ENCODE data around the gene MACROD2. TPM values are rescaled to one million over a fixed set of nuclear protein-coding genes. Genes with fewer than 3 reads are reported as not detected.

Gene MACROD2
- total RNA-seq, 4 donors from 2014 or later = 2.9 to 11.3 (median 8.0) TPM

GRCh38 chr20:15854911-15855310 is 1859.6 kb downstream of the MACROD2 start:
- TF ChIP-seq CTCF (IDR thresholded peaks at IDR 0.05; ENCODE audit: low read depth) = no peak

- TF ChIP-seq CTCF (IDR thresholded peaks at IDR 0.05; ENCODE audit: low read depth) = no peak
Observed at GRCh38 chr20:15857173-15857784, 1862.0 kb downstream of the MACROD2 start.

GRCh38 chr20:15859061-15859460 is 1863.7 kb downstream of the MACROD2 start:
- TF ChIP-seq CTCF (IDR thresholded peaks at IDR 0.05; ENCODE audit: low read depth) = no peak

GRCh38 chr20:15860850-15861249 is 1865.5 kb downstream of the MACROD2 start:
- TF ChIP-seq CTCF (IDR thresholded peaks at IDR 0.05; ENCODE audit: low read depth) = no peak

- no peak for TF ChIP-seq CTCF (IDR thresholded peaks at IDR 0.05; ENCODE audit: low read depth)
Observed at GRCh38 chr20:15862178-15862577, 1866.9 kb downstream of the MACROD2 start.

GRCh38 chr20:15863735-15864134 is 1868.4 kb downstream of the MACROD2 start:
- TF ChIP-seq CTCF (IDR thresholded peaks at IDR 0.05; ENCODE audit: low read depth) = no peak

GRCh38 chr20:15865553-15865952 is 1870.2 kb downstream of the MACROD2 start:
- TF ChIP-seq CTCF (IDR thresholded peaks at IDR 0.05; ENCODE audit: low read depth) = no peak

Measured in subcutaneous adipose tissue (tissue), 4 donors.